K562 (cell line): ENCODE measurements around the gene DNAH5.

Source experiments
- CXXC5 ChIP-seq: fragments of 250-450 bp; sonication (Bioruptor Pico); IDR thresholded peaks from 2 replicates; pipeline ENCODE4 v1.8.0; 2022; ENCODE audit warnings: inconsistent platforms, mild to moderate bottlenecking, moderate library complexity
- NCOR1 ChIP-seq: fragments of 450-650 bp; IDR thresholded peaks from 2 replicates; pipeline ENCODE4 v1.6.1; 2016; ENCODE audit warnings: mild to moderate bottlenecking, moderate library complexity
- NFE2 ChIP-seq: IDR thresholded peaks from 2 replicates; pipeline ENCODE4 v1.6.1; 2014; ENCODE audit warnings: antibody characterized with exemption, low read depth
- RBM22 ChIP-seq: fragments of 200-400 bp; formaldehyde crosslinking; IDR thresholded peaks from 2 replicates; pipeline ENCODE4 v1.6.1; 2018; ENCODE audit warnings: low read length, low read depth; ENCODE audit not compliant: poor library complexity, severe bottlenecking
- RFX5 ChIP-seq: IDR thresholded peaks from 2 replicates; pipeline ENCODE4 v1.6.1; 2011; ENCODE audit warnings: low read depth, mild to moderate bottlenecking, improper control_type of control experiment, low read length
- SP2 ChIP-seq: IDR thresholded peaks from 2 replicates; pipeline ENCODE4 v1.6.1; 2011; ENCODE audit warnings: mild to moderate bottlenecking, low read depth, low read length, moderate library complexity; ENCODE audit not compliant: poor library complexity, severe bottlenecking; ENCODE audit errors: extremely low read depth
- STAT5B ChIP-seq: fragments of 250-450 bp; sonication (Bioruptor Pico); IDR thresholded peaks from 2 replicates; pipeline ENCODE4 v1.8.0; 2021; ENCODE audit warnings: mild to moderate bottlenecking, inconsistent platforms
- TF ChIP-seq, protein P1 (sequence below), 3 experiments: IDR thresholded peaks in 2 of 3; conservative IDR thresholded peaks in 1 of 3; 2 replicates each; pipeline ENCODE4 v1.5.1; 2011 to 2012; ENCODE audit warnings: low read length in 3 of 3, mild to moderate bottlenecking in 3 of 3, control low read depth in 2 of 3, improper control_type of control experiment in 1 of 3, inconsistent platforms in 1 of 3, low read depth in 1 of 3, mixed read lengths in 1 of 3, moderate library complexity in 1 of 3; ENCODE audit not compliant: insufficient read depth in 2 of 3
- TF ChIP-seq, protein P2 (sequence below): IDR thresholded peaks from 2 replicates; pipeline ENCODE4 v1.6.1; 2014; ENCODE audit warnings: antibody characterized with exemption
- TF ChIP-seq, protein P3 (sequence below), 2 experiments: fragments of 450-650 bp; IDR thresholded peaks; 2 replicates each; pipeline ENCODE4 v1.6.1; 2018; ENCODE audit warnings: mild to moderate bottlenecking in 2 of 2, low read depth in 1 of 2; ENCODE audit not compliant: partially characterized antibody in 2 of 2
- TF ChIP-seq, protein P4 (sequence below), 3 experiments: fragments of 200-800 bp in 1 of 3; fragments of 250-450 bp in 1 of 3; fragments of 450-650 bp in 1 of 3; sonication (Bioruptor Pico) in 1 of 3; sonication (Bioruptor generic) in 1 of 3; formaldehyde crosslinking in 1 of 3; IDR thresholded peaks; 2 replicates each; pipeline versions ENCODE4 v1.6.1 to v1.8.0; 2016 to 2022; ENCODE audit warnings: mild to moderate bottlenecking in 2 of 3, missing genetic modification characterization in 2 of 3, missing compliant biosample characterization in 1 of 3, moderate library complexity in 1 of 3
- TF ChIP-seq, protein P5 (sequence below): sonication (generic); formaldehyde crosslinking; IDR thresholded peaks from 2 replicates; pipeline ENCODE4 v1.9.0; 2022; ENCODE audit warnings: mild to moderate bottlenecking, missing genetic modification reagents
- TF ChIP-seq, protein P6 (sequence below): sonication (generic); formaldehyde crosslinking; IDR thresholded peaks from 2 replicates; pipeline ENCODE4 v1.8.1; 2023; ENCODE audit warnings: mild to moderate bottlenecking, missing genetic modification reagents

DNA sequence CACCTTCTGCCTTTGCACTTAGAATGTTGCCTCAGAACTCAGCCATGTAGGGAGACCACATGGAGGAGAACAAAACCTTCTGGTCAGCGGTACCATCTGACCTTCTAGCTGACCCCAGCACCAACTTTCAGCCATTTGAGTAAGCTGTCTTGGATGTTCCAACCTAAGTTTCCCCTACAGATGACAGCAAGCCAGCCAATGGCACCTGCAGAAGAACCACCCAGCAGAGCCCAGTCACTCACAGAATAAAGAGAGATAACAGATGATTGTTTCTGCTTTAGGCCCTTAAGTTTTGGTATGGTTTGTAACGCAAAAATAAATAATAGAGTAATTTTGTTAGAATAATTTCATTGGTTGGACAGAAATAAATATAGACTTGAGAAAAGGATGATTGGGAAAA, 10.4 kb downstream of the DNAH5 start:
- no peak for TF ChIP-seq NFE2
- TF ChIP-seq SP2 = no peak
- TF ChIP-seq, protein P1, sequence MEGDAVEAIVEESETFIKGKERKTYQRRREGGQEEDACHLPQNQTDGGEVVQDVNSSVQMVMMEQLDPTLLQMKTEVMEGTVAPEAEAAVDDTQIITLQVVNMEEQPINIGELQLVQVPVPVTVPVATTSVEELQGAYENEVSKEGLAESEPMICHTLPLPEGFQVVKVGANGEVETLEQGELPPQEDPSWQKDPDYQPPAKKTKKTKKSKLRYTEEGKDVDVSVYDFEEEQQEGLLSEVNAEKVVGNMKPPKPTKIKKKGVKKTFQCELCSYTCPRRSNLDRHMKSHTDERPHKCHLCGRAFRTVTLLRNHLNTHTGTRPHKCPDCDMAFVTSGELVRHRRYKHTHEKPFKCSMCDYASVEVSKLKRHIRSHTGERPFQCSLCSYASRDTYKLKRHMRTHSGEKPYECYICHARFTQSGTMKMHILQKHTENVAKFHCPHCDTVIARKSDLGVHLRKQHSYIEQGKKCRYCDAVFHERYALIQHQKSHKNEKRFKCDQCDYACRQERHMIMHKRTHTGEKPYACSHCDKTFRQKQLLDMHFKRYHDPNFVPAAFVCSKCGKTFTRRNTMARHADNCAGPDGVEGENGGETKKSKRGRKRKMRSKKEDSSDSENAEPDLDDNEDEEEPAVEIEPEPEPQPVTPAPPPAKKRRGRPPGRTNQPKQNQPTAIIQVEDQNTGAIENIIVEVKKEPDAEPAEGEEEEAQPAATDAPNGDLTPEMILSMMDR (IDR thresholded peaks at IDR 0.05 in 2 of 3, conservative IDR thresholded peaks at IDR 0.05 in 1 of 3; ENCODE audit: insufficient read depth in 2 of 3, low read depth in 1 of 3, low read length in 3 of 3) = no peak
- no peak for TF ChIP-seq CXXC5 (CRISPR knock-in tag)
- TF ChIP-seq, protein P2, sequence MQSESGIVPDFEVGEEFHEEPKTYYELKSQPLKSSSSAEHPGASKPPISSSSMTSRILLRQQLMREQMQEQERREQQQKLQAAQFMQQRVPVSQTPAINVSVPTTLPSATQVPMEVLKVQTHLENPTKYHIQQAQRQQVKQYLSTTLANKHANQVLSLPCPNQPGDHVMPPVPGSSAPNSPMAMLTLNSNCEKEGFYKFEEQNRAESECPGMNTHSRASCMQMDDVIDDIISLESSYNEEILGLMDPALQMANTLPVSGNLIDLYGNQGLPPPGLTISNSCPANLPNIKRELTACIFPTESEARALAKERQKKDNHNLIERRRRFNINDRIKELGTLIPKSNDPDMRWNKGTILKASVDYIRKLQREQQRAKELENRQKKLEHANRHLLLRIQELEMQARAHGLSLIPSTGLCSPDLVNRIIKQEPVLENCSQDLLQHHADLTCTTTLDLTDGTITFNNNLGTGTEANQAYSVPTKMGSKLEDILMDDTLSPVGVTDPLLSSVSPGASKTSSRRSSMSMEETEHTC = no peak
- no peak for TF ChIP-seq RFX5
- no peak for TF ChIP-seq RBM22
- TF ChIP-seq, protein P3, sequence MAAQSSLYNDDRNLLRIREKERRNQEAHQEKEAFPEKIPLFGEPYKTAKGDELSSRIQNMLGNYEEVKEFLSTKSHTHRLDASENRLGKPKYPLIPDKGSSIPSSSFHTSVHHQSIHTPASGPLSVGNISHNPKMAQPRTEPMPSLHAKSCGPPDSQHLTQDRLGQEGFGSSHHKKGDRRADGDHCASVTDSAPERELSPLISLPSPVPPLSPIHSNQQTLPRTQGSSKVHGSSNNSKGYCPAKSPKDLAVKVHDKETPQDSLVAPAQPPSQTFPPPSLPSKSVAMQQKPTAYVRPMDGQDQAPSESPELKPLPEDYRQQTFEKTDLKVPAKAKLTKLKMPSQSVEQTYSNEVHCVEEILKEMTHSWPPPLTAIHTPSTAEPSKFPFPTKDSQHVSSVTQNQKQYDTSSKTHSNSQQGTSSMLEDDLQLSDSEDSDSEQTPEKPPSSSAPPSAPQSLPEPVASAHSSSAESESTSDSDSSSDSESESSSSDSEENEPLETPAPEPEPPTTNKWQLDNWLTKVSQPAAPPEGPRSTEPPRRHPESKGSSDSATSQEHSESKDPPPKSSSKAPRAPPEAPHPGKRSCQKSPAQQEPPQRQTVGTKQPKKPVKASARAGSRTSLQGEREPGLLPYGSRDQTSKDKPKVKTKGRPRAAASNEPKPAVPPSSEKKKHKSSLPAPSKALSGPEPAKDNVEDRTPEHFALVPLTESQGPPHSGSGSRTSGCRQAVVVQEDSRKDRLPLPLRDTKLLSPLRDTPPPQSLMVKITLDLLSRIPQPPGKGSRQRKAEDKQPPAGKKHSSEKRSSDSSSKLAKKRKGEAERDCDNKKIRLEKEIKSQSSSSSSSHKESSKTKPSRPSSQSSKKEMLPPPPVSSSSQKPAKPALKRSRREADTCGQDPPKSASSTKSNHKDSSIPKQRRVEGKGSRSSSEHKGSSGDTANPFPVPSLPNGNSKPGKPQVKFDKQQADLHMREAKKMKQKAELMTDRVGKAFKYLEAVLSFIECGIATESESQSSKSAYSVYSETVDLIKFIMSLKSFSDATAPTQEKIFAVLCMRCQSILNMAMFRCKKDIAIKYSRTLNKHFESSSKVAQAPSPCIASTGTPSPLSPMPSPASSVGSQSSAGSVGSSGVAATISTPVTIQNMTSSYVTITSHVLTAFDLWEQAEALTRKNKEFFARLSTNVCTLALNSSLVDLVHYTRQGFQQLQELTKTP (IDR thresholded peaks at IDR 0.05; ENCODE audit: low read depth in 1 of 2, partially characterized antibody in 2 of 2) = no peak
- TF ChIP-seq, protein P4, sequence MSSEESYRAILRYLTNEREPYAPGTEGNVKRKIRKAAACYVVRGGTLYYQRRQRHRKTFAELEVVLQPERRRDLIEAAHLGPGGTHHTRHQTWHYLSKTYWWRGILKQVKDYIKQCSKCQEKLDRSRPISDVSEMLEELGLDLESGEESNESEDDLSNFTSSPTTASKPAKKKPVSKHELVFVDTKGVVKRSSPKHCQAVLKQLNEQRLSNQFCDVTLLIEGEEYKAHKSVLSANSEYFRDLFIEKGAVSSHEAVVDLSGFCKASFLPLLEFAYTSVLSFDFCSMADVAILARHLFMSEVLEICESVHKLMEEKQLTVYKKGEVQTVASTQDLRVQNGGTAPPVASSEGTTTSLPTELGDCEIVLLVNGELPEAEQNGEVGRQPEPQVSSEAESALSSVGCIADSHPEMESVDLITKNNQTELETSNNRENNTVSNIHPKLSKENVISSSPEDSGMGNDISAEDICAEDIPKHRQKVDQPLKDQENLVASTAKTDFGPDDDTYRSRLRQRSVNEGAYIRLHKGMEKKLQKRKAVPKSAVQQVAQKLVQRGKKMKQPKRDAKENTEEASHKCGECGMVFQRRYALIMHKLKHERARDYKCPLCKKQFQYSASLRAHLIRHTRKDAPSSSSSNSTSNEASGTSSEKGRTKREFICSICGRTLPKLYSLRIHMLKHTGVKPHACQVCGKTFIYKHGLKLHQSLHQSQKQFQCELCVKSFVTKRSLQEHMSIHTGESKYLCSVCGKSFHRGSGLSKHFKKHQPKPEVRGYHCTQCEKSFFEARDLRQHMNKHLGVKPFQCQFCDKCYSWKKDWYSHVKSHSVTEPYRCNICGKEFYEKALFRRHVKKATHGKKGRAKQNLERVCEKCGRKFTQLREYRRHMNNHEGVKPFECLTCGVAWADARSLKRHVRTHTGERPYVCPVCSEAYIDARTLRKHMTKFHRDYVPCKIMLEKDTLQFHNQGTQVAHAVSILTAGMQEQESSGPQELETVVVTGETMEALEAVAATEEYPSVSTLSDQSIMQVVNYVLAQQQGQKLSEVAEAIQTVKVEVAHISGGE (CRISPR knock-in tag; IDR thresholded peaks at IDR 0.05) = no peak
- TF ChIP-seq, protein P5, sequence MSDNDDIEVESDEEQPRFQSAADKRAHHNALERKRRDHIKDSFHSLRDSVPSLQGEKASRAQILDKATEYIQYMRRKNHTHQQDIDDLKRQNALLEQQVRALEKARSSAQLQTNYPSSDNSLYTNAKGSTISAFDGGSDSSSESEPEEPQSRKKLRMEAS = no peak
- TF ChIP-seq, protein P6, sequence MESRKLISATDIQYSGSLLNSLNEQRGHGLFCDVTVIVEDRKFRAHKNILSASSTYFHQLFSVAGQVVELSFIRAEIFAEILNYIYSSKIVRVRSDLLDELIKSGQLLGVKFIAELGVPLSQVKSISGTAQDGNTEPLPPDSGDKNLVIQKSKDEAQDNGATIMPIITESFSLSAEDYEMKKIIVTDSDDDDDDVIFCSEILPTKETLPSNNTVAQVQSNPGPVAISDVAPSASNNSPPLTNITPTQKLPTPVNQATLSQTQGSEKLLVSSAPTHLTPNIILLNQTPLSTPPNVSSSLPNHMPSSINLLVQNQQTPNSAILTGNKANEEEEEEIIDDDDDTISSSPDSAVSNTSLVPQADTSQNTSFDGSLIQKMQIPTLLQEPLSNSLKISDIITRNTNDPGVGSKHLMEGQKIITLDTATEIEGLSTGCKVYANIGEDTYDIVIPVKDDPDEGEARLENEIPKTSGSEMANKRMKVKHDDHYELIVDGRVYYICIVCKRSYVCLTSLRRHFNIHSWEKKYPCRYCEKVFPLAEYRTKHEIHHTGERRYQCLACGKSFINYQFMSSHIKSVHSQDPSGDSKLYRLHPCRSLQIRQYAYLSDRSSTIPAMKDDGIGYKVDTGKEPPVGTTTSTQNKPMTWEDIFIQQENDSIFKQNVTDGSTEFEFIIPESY (CRISPR knock-in tag) = no peak
- no peak for TF ChIP-seq NCOR1
- TF ChIP-seq STAT5B (CRISPR knock-in tag) = no peak
